Skin epidermis (tissue), 12 donors: Measurements from ENCODE around the gene WWOX.

Source experiments
- H3K27ac ChIP-seq, 21 experiments: fragments of 200-600 bp; sonication (generic) in 11 of 21; one replicate each; pipeline ENCODE4 v1.5.0; 2020; ENCODE audit warnings: mild to moderate bottlenecking in 3 of 21, inconsistent platforms in 2 of 21, moderate library complexity in 2 of 21
- H3K4me3 ChIP-seq, 7 experiments: fragments of 200-600 bp; sonication (generic) in 2 of 7; one replicate each; pipeline ENCODE4 v1.5.0; 2020; ENCODE audit warnings: inconsistent platforms in 2 of 7, mild to moderate bottlenecking in 2 of 7, moderate library complexity in 1 of 7

WWOX gene

GRCh38 chr16:78804058-78804735 is 704.7 kb downstream of the WWOX start:
- Histone ChIP-seq H3K27ac (no peak overlapping the region), H3K4me3 (no peak overlapping the region)

GRCh38 chr16:78805556-78805955 is 706.1 kb downstream of the WWOX start:
- Histone ChIP-seq H3K4me3 (no peak overlapping the region), H3K27ac (no peak overlapping the region)

GRCh38 chr16:78811247-78811646 is 711.8 kb downstream of the WWOX start:
- Histone ChIP-seq H3K27ac (no peak overlapping the region), H3K4me3 (no peak overlapping the region)

- Histone ChIP-seq H3K4me3 (no peak overlapping the region), H3K27ac (no peak overlapping the region)
Observed at GRCh38 chr16:78812582-78812981, 713.1 kb downstream of the WWOX start.

- no peak overlapping the region for H3K4me3 ChIP-seq
- H3K27ac ChIP-seq = no peak overlapping the region
Observed at GRCh38 chr16:78813661-78814311, 714.3 kb downstream of the WWOX start.

DNA sequence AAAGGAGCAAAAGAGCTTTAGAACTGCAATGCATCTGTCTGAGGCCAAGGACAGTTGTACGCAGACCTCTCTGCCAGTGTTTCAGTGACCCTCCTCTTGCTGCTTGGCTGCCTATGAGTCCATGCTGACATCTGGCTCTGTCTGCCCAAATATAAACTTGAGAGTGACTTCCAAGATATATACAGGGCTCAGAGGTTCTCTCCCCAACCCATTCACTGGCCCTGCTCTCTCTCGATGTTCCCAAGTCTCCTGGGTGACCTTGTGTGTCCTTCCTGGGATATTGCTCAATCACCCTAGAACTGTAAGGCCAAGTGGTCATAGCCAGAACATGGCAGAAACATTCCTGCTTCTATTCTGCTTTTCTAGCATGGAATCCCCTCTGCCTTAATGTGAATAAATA is 716.3 kb downstream of the WWOX start:
- no peak overlapping the region for H3K4me3 ChIP-seq
- H3K27ac ChIP-seq = peak overlapping the region in 3 of 21 experiments; percentile 11 to 73 (median 28)

DNA sequence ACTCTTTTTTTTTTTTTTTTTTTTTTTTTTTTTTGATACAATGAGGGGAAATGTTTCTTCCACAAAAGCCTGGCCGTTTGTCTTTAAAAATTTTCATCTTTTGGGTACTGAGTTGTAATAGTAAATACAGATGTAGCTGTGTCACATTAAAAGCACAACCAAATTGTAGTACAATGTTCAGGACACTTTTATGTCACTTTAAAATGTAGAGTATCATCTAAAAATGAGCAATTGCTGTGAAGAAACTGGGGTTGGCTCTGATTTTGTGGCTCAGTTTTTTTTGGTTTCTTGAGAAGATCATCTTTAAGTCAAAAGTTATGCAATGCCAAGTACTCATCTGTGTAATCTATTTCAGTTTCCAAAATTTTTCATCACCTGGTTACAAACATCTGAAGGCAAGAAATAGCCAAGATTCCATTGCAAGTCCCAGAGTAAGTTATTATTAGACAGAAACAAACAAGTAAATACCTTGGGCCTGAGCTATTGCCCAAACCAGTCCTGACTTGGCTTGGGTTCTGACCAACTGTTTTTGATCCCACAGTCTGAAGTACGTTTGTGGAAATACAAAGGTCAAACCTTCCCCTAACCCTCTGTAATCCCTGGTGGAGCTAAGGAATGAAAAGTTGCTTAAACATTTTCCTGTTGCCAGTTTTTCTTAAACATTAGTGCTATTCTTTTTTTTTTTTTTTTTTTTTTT is 717.2 kb downstream of the WWOX start:
- no peak overlapping the region for H3K4me3 ChIP-seq
- H3K27ac ChIP-seq = peak overlapping the region in 2 of 21 experiments; percentile 11 to 73

GRCh38 chr16:78817200-78817739 is 717.8 kb downstream of the WWOX start:
- Histone ChIP-seq H3K4me3 (no peak overlapping the region), H3K27ac (peak overlapping the region in 2 of 21 experiments; percentile 24 to 60)

DNA sequence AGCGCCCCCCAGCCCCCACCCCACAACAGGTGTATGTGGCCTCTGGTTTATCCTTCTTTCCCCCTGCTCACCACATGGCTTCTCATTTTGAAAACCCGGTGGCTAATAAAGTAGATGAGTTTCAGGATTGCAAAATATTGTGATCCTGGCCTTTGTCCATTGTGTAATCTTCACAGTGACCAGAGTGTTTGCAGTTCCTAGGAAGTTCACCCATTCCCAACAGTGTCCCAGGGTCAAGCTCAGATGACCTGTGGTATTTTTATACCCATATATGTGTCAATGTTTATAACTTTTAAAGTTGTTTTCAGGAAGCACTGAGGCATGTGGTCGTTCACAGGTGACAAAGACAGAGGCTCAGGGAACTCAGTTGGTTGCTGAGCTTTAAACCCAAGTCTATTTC is 721.9 kb downstream of the WWOX start:
- no peak overlapping the region for H3K4me3 ChIP-seq
- H3K27ac ChIP-seq = no peak overlapping the region

DNA sequence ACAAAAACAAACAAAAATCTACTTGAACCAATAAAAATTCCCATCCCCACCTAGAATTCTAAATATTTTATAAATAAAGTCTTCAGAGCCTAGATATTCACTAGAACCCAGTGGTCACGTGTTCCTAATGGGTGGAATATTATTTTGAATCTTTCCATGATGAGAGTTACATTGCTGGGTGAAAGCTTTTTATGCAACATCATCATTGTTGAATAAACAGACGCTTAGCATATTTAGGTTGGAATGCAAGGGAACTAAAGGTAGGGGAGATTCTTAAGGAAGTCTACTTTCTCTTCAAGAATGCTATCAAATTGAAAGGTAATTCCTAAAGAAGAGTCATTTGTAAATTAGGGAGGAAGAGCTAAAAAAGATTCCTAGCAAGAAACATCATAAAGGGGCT is 723.1 kb downstream of the WWOX start:
- Histone ChIP-seq H3K4me3 (no peak overlapping the region), H3K27ac (no peak overlapping the region)

- H3K27ac ChIP-seq = no peak overlapping the region
Observed at GRCh38 chr16:78823027-78823426, 723.6 kb downstream of the WWOX start.

GRCh38 chr16:78829280-78829679 is 729.8 kb downstream of the WWOX start:
- Histone ChIP-seq H3K4me3 (no peak overlapping the region), H3K27ac (no peak overlapping the region)

More at GRCh38 chr16:78823027-78823426, 723.6 kb downstream of the WWOX start:
- H3K4me3 ChIP-seq = no peak overlapping the region

DNA sequence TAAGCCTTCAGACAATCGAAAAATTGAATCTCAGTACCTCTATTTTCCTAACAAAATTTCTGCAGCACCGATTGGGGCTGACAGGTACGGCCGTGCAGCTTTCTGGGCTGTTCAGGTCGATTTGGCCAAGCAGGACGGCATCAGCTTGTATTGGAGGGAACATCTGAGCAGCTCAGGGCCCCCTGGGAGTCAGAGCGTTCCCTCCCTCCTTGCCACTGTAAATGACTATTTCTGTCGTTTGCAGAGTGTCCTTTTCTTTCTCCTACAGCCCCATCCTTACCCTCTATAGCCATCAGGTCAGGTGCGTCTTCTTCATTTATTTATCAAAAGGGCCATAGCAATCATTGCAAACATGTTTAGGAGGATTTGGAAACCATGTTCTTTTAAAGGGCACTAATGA is 731.1 kb downstream of the WWOX start:
- Histone ChIP-seq H3K27ac (no peak overlapping the region), H3K4me3 (no peak overlapping the region)

- Histone ChIP-seq H3K27ac (no peak overlapping the region), H3K4me3 (no peak overlapping the region)
Observed at GRCh38 chr16:78832100-78832499, 732.6 kb downstream of the WWOX start.

- H3K4me3 ChIP-seq = no peak overlapping the region
Observed at GRCh38 chr16:78836802-78837491, 737.5 kb downstream of the WWOX start.

DNA sequence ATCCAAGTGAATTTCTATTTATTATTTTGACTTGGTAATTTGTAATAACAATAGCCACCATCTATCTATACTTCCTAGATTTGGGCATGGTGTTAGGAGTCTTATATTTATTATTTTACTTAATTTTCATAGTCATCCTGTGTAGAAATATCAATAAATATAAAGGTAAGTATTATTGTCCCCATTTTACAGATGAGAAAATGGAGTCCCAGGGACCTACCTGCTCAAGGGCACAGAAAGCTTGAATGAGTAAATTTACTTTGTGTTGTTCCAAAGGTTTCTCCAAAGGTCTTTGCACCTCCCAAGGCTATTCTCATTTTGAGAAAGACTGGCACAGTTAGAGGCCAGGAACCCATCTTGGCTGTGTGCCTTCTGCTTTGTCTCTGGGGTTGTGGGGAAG is 738.3 kb downstream of the WWOX start:
- no peak overlapping the region for H3K4me3 ChIP-seq
- no peak overlapping the region for H3K27ac ChIP-seq

More at GRCh38 chr16:78836802-78837491, 737.5 kb downstream of the WWOX start:
- H3K27ac ChIP-seq = no peak overlapping the region

GRCh38 chr16:78838276-78838675 is 738.8 kb downstream of the WWOX start:
- Histone ChIP-seq H3K27ac (no peak overlapping the region), H3K4me3 (no peak overlapping the region)

- no peak overlapping the region for H3K4me3 ChIP-seq
- H3K27ac ChIP-seq = no peak overlapping the region
Observed at GRCh38 chr16:78842950-78843349, 743.5 kb downstream of the WWOX start.

- Histone ChIP-seq H3K4me3 (no peak overlapping the region), H3K27ac (no peak overlapping the region)
Observed at GRCh38 chr16:78843978-78844377, 744.5 kb downstream of the WWOX start.

GRCh38 chr16:78844682-78845081 is 745.2 kb downstream of the WWOX start:
- H3K27ac ChIP-seq = no peak overlapping the region
- H3K4me3 ChIP-seq = no peak overlapping the region
